NCI-H2029 treated with DMSO at 0.1 percent for 48 hours (cell line): ENCODE measurements around the gene RASA2.
"Not testable (repeated sequence)": the region's sequence is repeated elsewhere in the genome, so short reads cannot be mapped to it uniquely, and the experiment has no call there.

Experiments used
- DNase-seq: peaks from one replicate; lab custom pipeline; 2025; lab: John Stamatoyannopoulos, UW

The RASA2 gene

GRCh38 chr3:141459008-141459407 lies 27.8 kb upstream of the RASA2 start:
- no peak for DNase-seq

DNA sequence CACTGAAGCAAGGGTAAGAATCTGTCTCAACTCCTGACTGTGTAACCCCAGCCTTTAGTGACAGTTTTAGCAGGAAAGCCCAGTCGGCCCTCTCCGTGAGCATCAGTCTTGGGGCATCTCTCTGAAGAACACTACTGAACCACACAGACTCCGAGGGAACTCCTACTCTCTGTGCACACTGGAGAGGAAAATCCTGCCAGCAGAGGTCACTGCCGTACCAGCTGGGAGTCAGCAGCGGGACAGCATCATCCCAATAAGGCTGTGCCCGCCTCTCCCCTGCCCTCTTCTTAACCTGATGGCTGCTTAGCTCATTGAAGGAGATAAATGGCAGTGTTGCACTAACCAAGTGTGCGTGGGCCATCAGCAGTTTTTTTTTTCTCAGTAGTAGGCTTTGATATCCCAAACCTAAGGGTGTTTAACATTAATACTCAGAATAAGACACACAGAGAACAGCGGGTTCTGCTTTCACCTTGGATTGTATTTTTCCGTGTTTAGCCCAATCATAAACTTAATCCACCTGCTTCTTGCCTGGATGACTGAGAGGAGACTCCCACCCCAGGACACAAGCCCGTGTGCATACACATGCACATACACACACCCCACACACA lies 26.6 kb upstream of the RASA2 start:
- DNase-seq: peak; percentile 51

- DNase-seq: peak; percentile 21
Observed at GRCh38 chr3:141462176-141462859, 24.5 kb upstream of the RASA2 start.

- no peak for DNase-seq
Observed at GRCh38 chr3:141465221-141465620, 21.6 kb upstream of the RASA2 start.

- DNase-seq: no peak
Observed at GRCh38 chr3:141466633-141467169, 20.1 kb upstream of the RASA2 start.

DNA sequence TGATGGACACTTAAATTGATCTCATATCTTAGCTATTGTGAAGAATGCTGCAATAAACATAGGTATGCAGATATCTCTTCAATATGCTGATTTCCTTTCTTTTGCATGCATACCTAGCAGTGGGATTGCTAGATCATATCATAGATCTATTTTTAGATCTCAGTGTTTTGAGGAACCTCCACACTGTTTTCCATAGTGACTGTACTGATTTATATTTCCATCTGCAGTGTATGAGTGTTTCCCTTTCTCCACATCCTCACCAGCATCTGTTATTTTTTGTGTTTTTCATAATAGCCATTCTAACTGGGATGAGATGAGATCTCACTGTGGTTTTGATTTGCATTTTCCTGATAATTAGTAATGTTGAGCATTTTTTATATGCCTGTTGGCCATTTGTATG lies 17.1 kb upstream of the RASA2 start:
- DNase-seq: no peak

DNA sequence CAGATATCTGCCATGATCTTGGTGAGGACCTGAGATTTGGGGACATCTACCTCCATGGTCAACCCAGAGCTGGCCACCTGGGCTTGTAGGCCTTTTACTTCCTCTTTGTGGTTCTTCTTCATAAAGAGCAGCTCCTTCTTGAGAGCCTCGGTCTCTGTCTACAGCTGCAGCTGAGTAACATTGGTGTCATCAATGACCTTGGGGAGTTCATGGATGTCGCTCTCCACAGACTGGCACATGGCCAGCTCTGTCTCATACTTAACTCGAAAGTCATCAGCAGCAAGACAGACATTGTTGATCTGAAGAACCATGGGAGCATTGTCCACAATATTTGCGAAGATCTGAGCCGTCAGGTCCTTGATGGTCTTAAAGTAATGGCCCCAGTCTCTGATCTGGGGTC lies 15.7 kb upstream of the RASA2 start:
- no peak for DNase-seq

GRCh38 chr3:141476033-141476432 lies 10.8 kb upstream of the RASA2 start:
- no peak for DNase-seq

GRCh38 chr3:141477224-141477623 lies 9.6 kb upstream of the RASA2 start:
- peak; percentile 15 for DNase-seq

DNA sequence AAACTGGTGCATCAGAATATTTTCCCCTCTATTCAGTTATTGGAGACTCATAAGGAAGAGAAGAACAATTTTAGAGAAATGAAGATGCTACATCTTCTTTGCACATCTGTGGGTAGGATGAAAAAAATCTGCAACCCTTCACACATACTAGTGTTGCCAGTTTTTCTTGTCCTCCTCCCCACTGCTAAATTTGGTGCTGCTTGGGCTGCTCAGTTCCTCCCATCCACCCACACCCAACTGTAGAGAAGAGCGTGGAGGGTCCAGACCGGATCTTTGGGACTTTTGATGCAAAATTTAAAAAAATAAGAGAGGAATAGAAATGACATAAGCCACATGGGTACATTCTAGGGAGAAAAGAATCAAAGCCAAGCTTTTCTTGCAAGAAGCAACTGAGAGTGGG lies 8.7 kb upstream of the RASA2 start:
- DNase-seq: no peak

DNA sequence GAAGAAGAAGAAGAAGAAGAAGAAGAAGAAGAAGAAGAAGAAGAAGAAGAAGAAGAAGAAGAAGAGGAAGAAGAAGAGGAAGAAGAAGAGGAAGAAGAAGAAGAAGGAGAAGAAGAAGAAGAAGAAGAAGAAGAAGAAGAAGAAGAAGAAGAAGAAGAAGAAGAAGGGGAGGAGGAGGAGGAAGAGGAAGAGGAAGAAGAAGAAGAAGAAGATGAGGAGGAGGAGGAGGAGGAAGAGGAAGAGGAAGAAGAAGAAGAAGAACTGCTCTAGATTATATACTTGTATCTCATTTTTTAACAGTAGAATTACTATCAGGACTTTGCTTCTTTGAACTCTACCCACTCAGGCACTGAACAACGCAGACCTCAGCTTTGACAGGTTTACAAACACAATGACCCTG lies 8.0 kb upstream of the RASA2 start:
- DNase-seq: not testable (repeated sequence)

GRCh38 chr3:141482245-141482922 lies 4.4 kb upstream of the RASA2 start:
- no peak for DNase-seq

GRCh38 chr3:141484701-141485287 lies 2.0 kb upstream of the RASA2 start:
- DNase-seq: no peak

DNA sequence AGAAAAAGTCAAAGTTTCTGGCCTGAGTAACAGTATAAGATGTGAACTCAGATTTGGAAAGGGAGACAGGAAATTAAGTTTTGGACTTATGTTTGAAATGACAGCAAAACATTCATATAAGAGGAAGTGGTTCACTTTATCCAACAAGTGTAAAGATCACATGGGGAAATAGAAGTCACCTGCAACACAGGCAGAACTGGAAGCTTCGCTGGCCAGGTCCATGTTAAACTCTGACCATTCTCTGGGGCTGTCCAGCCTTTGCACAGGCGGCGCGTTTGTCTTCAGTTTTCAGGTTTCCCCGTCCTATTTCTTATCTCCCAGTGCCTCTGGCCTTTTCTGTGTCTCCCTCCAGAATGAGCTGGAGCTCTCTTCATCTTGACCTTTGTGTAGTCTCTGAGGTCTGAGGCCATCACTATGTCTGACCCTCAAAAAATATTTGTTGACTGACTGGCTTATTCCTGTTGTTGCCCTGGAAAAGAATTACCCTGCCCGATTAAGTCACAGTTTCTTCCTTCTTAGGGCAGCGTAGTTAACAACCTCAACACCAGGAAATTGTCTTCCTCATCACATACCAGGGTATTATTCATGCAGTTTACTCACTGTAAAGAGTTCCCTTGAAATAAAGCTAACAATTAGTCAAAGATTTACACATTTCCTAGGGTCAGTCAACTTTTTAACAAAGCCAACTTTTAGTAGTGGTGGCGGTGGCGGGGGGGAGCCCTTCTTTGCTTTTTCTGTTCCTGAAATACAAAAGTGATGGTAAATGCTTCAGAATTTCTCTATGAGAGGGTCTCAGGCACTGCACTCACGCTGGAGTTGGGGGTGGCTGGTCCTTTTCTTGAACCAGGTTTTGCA lies 959 bp upstream of the RASA2 start:
- DNase-seq: no peak

- DNase-seq: no peak
Observed at GRCh38 chr3:141486496-141486745, 406 bp upstream of the RASA2 start.

- DNase-seq: peak; percentile 71
Observed at GRCh38 chr3:141487521-141488252, 860 bp downstream of the RASA2 start.

GRCh38 chr3:141489203-141489602 lies 2.4 kb downstream of the RASA2 start:
- DNase-seq: no peak

- no peak for DNase-seq
Observed at GRCh38 chr3:141491081-141491480, 4.3 kb downstream of the RASA2 start.

DNA sequence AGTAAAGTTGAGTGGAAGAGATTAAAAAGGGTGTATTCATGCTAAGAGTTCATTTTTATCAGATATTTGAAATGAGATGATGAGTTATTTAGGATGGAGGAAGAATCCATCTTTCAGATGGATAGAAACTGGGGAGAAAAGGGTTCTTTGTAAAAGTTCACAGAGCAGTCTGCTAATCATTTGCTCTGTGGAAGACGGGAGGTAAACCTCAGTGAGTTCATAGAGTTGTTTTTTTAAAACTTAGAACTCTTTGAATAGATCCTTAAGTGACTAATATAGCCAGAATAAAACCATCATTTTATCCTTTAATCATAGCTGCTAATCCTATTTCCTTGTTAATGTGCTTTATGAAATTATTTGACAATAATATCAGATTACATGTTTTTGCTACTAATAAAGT lies 5.1 kb downstream of the RASA2 start:
- DNase-seq: no peak

GRCh38 chr3:141493184-141493583 lies 6.4 kb downstream of the RASA2 start:
- no peak for DNase-seq

GRCh38 chr3:141497589-141497988 lies 10.8 kb downstream of the RASA2 start:
- not testable (repeated sequence) for DNase-seq
